Bronchial epithelial cell (primary cell): Measurements from ENCODE around the gene NPLOC4. TPM values are rescaled to one million over a fixed set of nuclear protein-coding genes. Genes with fewer than 3 reads are reported as not detected.

Experiments
- DNase-seq: peaks from one replicate; pipeline ENCODE4 v3.0.0-alpha.2; 2010; ENCODE audit warnings: low read depth
- FAIRE-seq: peaks from 2 replicates; lab custom pipeline; 2011; peaks lifted over from hg19 to GRCh38; lab: Jason Lieb, UNC
- H3K27me3 ChIP-seq: 2 replicates; pipeline ENCODE4 v1.5.1; 2011; ENCODE audit warnings: low read length; ENCODE audit not compliant: control insufficient read depth, insufficient read depth
- H3K36me3 ChIP-seq: 2 replicates; pipeline ENCODE4 v1.5.1; 2011; ENCODE audit warnings: low read length; ENCODE audit not compliant: control insufficient read depth, insufficient read depth
- H3K4me3 ChIP-seq: 2 replicates; pipeline ENCODE4 v1.5.1; 2011; ENCODE audit warnings: mild to moderate bottlenecking, low read depth, low read length, control low read depth
- total RNA-seq: library from RNA; depleted of rRNA; stranded (reverse); fragments of >200 nt; gene quantifications from 2 replicates; pipeline ENCODE4 v1.2.1, GENCODE V29; 2014
- TF ChIP-seq, protein P1 (sequence below): IDR thresholded peaks from 2 replicates; pipeline ENCODE4 v1.5.1; 2011; ENCODE audit warnings: mild to moderate bottlenecking, moderate library complexity, low read length, control low read depth, inconsistent platforms; ENCODE audit not compliant: insufficient read depth, severe bottlenecking

Gene NPLOC4
- total RNA-seq, 1 donor from 2014 or later = 60.0 TPM

DNA sequence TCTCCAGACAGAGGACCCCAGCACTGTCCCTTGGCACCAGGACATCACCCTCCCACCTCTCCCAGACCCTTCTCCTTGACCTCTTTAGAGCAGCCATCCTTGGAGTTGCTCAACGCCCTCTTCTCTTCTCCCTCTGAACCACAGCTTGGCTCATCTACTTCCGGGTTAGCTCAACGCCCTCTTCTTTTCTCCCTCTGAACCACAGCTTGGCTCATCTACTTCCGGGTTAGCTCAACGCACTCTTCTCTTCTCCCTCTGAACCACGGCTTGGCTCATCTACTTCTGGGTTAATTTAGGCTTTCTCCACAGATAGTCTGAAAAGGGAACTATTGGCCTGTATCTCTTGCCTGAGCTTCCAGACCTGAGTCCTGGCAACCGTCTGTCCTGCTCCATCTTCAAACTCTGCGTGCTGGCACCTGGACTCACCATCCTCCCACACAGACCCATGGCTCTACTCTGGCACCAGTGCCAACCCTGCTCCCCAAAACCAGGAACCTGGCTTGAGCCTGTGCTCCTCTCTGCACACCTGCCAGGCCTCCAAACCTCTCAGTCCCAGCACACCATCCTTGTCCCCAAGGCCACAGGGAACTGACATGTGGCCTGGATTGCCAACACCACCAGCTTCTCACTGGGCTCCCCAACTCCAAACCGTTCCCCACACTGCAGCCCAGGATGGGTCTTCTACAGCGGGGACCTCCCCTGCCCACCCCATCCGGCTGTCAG, 59.5 kb downstream of the NPLOC4 start:
- DNase-seq (peak; percentile 37), FAIRE-seq (peak; percentile 36)
- TF ChIP-seq, protein P1, sequence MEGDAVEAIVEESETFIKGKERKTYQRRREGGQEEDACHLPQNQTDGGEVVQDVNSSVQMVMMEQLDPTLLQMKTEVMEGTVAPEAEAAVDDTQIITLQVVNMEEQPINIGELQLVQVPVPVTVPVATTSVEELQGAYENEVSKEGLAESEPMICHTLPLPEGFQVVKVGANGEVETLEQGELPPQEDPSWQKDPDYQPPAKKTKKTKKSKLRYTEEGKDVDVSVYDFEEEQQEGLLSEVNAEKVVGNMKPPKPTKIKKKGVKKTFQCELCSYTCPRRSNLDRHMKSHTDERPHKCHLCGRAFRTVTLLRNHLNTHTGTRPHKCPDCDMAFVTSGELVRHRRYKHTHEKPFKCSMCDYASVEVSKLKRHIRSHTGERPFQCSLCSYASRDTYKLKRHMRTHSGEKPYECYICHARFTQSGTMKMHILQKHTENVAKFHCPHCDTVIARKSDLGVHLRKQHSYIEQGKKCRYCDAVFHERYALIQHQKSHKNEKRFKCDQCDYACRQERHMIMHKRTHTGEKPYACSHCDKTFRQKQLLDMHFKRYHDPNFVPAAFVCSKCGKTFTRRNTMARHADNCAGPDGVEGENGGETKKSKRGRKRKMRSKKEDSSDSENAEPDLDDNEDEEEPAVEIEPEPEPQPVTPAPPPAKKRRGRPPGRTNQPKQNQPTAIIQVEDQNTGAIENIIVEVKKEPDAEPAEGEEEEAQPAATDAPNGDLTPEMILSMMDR = no peak
- peaks cover 11% of the 10 kb centered on the region for H3K36me3 ChIP-seq
- H3K27me3 ChIP-seq = no peaks in the 10 kb centered on the region
- H3K4me3 ChIP-seq = no peak overlapping the region

DNA sequence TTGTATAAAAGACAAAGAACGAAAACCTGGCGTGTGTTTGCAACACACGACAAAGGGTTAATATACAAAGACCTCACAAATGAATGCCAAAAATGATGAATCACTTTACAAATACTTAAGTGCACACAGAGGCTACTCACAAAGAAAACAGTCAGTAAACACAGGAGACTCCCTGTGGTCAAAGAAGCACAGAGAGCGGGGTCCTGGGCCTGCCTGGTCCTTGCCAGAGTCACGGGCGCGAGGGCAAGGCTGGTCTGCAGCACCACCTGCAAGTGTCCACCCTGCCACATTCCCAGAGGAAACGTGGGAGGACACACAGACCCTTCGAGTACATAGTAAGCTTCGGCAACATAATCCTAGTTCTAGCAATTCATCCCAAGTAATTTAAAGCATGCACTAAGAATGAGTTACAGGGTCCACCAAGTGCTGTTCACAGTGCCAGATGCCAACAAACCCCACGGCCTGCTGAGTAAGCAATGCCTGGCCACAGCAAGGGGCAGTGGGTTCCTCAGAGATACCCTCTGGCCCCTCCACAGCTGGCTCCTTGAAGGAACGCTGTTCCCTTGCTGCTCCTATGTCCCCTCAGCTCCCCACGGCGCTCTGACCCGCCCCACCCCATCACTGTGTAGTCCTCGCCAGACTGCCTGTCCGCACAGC, 60.2 kb downstream of the NPLOC4 start:
- H3K36me3 ChIP-seq = peaks cover 9% of the 10 kb centered on the region
- TF ChIP-seq, protein P1 = no peak
- no peak overlapping the region for H3K4me3 ChIP-seq
- H3K27me3 ChIP-seq = no peaks in the 10 kb centered on the region
- FAIRE-seq = no peak
- DNase-seq = peak; percentile 85

DNA sequence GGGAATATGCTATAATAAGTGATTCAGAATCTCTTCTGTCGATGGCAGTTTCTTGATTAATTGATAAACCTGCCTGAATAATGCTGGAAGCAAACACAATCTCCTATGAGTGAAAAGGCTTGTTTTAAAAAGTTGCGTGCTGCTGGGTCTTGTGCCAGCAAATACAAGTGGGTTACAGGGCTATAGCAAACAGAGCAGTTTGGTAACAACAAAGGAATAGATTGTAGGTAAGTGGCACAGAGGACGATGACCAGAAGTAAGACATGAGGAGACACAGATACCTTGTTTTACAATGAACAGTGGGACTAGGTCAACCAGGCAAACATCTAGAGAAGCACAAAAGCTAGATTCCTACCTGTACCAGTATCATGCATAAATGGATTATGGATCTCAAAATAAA, 61.1 kb downstream of the NPLOC4 start:
- TF ChIP-seq, protein P1 = no peak
- Histone ChIP-seq H3K36me3 (peaks cover 15% of the 10 kb centered on the region), H3K27me3 (no peaks in the 10 kb centered on the region), H3K4me3 (no peak overlapping the region)
- DNase-seq (no peak), FAIRE-seq (no peak)

DNA sequence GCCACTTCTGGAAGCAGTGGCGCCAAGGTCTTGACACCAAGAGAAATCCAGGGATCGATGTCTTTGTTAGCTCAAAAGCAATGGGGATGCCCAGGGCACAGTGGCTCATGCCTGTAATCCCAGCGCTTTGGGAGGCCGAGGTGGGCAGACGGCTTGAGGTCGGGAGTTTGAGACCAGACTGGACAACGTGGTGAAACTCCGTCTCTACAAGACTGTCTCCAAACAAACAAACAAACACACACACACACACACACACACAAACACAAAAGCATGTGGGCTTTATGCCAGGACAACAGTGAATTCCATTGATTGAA, 62.3 kb downstream of the NPLOC4 start:
- TF ChIP-seq, protein P1 = no peak
- peaks cover 21% of the 10 kb centered on the region for H3K36me3 ChIP-seq
- H3K27me3 ChIP-seq = no peaks in the 10 kb centered on the region
- no peak overlapping the region for H3K4me3 ChIP-seq
- DNase-seq (no peak), FAIRE-seq (no peak)

DNA sequence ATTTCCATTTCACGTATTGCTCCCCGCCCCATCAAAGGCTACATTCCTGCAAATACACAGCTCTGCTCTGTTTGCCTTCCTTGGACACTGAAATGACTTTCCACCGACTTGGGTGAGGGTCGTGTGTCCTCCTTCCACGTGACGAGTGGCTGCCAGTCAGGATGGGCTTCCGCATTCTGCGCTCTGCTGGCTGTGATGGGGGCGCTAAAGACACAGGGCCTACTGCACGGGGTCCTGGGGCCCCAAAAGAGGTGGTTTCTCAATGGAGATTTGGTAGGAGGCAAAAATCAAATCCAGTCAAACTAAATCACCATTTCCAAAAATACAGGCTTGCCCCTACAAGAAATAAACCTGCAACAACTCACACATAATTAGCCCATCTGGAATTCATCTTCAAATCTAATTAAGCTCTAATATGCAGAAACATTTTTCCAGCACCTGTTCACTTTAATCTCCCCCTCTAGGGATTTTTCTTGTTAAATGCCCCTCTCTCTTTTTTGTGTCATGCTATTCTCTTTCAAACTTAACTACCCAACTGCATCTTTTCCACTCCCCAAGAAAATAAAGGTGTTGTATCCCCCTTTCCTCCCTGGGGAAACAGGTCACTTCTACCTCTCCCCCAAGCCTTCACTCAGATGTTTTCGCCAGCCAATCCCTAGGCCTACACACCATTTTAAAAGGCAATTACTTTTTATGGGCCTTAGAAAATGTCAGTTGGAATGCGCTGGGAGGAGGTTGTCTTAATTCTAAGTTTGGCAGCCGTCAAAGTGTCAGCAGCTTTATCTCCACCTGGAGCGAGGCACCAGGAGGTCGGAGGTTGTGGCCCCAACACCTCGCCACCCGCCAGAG, 62.9 kb downstream of the NPLOC4 start:
- no peak for DNase-seq
- H3K36me3 ChIP-seq = peaks cover 23% of the 10 kb centered on the region
- H3K4me3 ChIP-seq = no peak overlapping the region
- TF ChIP-seq, protein P1 = no peak
- H3K27me3 ChIP-seq = no peaks in the 10 kb centered on the region
- no peak for FAIRE-seq
